ENCODE measurements around the gene KLK6.

KLK6 gene

GRCh38 chr19:51010066-51010795, 40.8 kb upstream of the KLK6 start:
- Histone ChIP-seq H3K27ac (no peak overlapping the region), H3K4me3 (no peak overlapping the region)
- no peak for DNase-seq (ENCODE audit: low spot score)
- TF ChIP-seq CTCF (IDR thresholded peaks at IDR 0.05), result no peak

- no peak for DNase-seq (ENCODE audit: low spot score)
- Histone ChIP-seq H3K27ac (no peak overlapping the region), H3K4me3 (no peak overlapping the region)
- no peak for TF ChIP-seq CTCF (IDR thresholded peaks at IDR 0.05)
These were observed 39.9 kb upstream of the KLK6 start for GRCh38 chr19:51009061-51009891.

- no peak for TF ChIP-seq CTCF (IDR thresholded peaks at IDR 0.05)
- Histone ChIP-seq H3K4me3 (no peak overlapping the region), H3K27ac (no peak overlapping the region)
- DNase-seq (ENCODE audit: low spot score), result no peak
These were observed 38.1 kb upstream of the KLK6 start for GRCh38 chr19:51007488-51007887.

- Histone ChIP-seq H3K4me3 (no peak overlapping the region), H3K27ac (no peak overlapping the region)
- no peak for TF ChIP-seq CTCF (IDR thresholded peaks at IDR 0.05)
- DNase-seq (ENCODE audit: low spot score), result no peak
These were observed 37.0 kb upstream of the KLK6 start for GRCh38 chr19:51006406-51006805.

GRCh38 chr19:51005248-51005647, 35.9 kb upstream of the KLK6 start:
- DNase-seq (ENCODE audit: low spot score), result no peak
- H3K4me3 ChIP-seq, result no peak overlapping the region
- H3K27ac ChIP-seq, result no peak overlapping the region
- TF ChIP-seq CTCF (IDR thresholded peaks at IDR 0.05), result no peak

- no peak overlapping the region for H3K4me3 ChIP-seq
- no peak for DNase-seq (ENCODE audit: low spot score)
- TF ChIP-seq CTCF (IDR thresholded peaks at IDR 0.05), result no peak
- H3K27ac ChIP-seq, result no peak overlapping the region
These were observed 33.9 kb upstream of the KLK6 start for GRCh38 chr19:51003316-51003715.
